ENCODE data around the gene B3GNT8.
"Not testable (repeated sequence)": the region's sequence is repeated elsewhere in the genome, so short reads cannot be mapped to it uniquely, and the experiment has no call there.

B3GNT8 gene

GRCh38 chr19:41436674-41436951 is 9.4 kb upstream of the B3GNT8 start:
- DNase-seq (ENCODE audit: low spot score), result no peak
- POLR2A ChIA-PET (ENCODE audit: low non-redundant PET), result no interaction called here
- TF ChIP-seq CTCF (conservative IDR thresholded peaks at IDR 0.05; ENCODE audit: low read depth), result no peak
- H3K27ac ChIP-seq, result no peak overlapping the region
- CTCF ChIA-PET, result interaction anchor here (0.7 to 2.0 kb wide), 2 partner anchors 13 to 16 kb away, joined by 3 to 7 read pairs; no protein-coding TSS in a partner anchor

GRCh38 chr19:41435936-41436673 is 8.9 kb upstream of the B3GNT8 start:
- TF ChIP-seq CTCF (conservative IDR thresholded peaks at IDR 0.05; ENCODE audit: low read depth), result no peak
- ChIA-PET POLR2A (ENCODE audit: low non-redundant PET) (interaction anchor here (0.6 kb wide), 1 partner anchor 9 kb away, joined by 10 read pairs; the partner anchor contains the start of gene B3GNT8), CTCF (interaction anchor here (0.6 to 2.0 kb wide), 3 partner anchors 13 to 211 kb away, joined by 3 to 7 read pairs (median 5); no protein-coding TSS in a partner anchor)
- H3K27ac ChIP-seq, result no peak overlapping the region
- no peak for DNase-seq (ENCODE audit: low spot score)

- ChIA-PET CTCF (interaction anchor here (0.6 to 2.0 kb wide), 3 partner anchors 14 to 299 kb away, joined by 3 to 7 read pairs (median 5); no protein-coding TSS in a partner anchor), POLR2A (ENCODE audit: low non-redundant PET) (interaction anchor here (0.6 to 0.7 kb wide), 2 partner anchors 8 to 994 kb away, joined by 4 to 10 read pairs; partner anchors contain the start of gene B3GNT8)
- DNase-seq (ENCODE audit: low spot score), result not testable (repeated sequence)
- peak overlapping the region; percentile 32 for H3K27ac ChIP-seq
Observed at GRCh38 chr19:41435376-41435775, 8.2 kb upstream of the B3GNT8 start.

- peak overlapping the region; percentile 32; the same call in 1 of the 2 replicates for H3K27ac ChIP-seq
- CTCF ChIA-PET, result no interaction called here
- no peak for TF ChIP-seq CTCF (conservative IDR thresholded peaks at IDR 0.05; ENCODE audit: low read depth)
- no peak for DNase-seq (ENCODE audit: low spot score)
- POLR2A ChIA-PET (ENCODE audit: low non-redundant PET), result interaction anchor here (0.7 kb wide), 1 partner anchor 686 kb away, joined by 6 read pairs; no protein-coding TSS in a partner anchor
Observed at GRCh38 chr19:41434450-41434849, 7.3 kb upstream of the B3GNT8 start.

GRCh38 chr19:41433171-41433570 is 6.0 kb upstream of the B3GNT8 start:
- CTCF ChIA-PET, result interaction anchor here (0.6 to 1.1 kb wide), 3 partner anchors 16 to 130 kb away, joined by 3 to 4 read pairs (median 3); no protein-coding TSS in a partner anchor
- peak overlapping the region; percentile 53 for H3K27ac ChIP-seq
- no peak for DNase-seq (ENCODE audit: low spot score)
- no peak for TF ChIP-seq CTCF (conservative IDR thresholded peaks at IDR 0.05; ENCODE audit: low read depth)
- POLR2A ChIA-PET (ENCODE audit: low non-redundant PET), result no interaction called here

GRCh38 chr19:41431426-41432386 is 4.5 kb upstream of the B3GNT8 start:
- TF ChIP-seq CTCF (conservative IDR thresholded peaks at IDR 0.05; ENCODE audit: low read depth), result no peak; the same call in 1 of the 2 replicates
- H3K27ac ChIP-seq, result peak overlapping the region; percentile 56
- CTCF ChIA-PET, result interaction anchor here (0.6 to 1.2 kb wide), 3 partner anchors 16 to 530 kb away, joined by 3 read pairs; no protein-coding TSS in a partner anchor
- DNase-seq (ENCODE audit: low spot score), result peak; percentile 14
- POLR2A ChIA-PET (ENCODE audit: low non-redundant PET), result no interaction called here
